H1 (cell line): ENCODE results near the gene RNF43. TPM values are rescaled to one million over a fixed set of nuclear protein-coding genes. Genes with fewer than 3 reads are reported as not detected.

Experiments used
- CTCF ChIA-PET: fragments of 300-600 bp; sonication (Branson Sonifier 250); formaldehyde crosslinking; loops from one replicate; lab custom pipeline; 2021; ENCODE audit not compliant: partially characterized antibody; lab: Charles Lee
- POLR2A ChIA-PET: fragments of 300-600 bp; sonication (Branson Sonifier 250); formaldehyde crosslinking; loops from one replicate; lab custom pipeline; 2021; ENCODE audit warnings: inconsistent platforms; ENCODE audit not compliant: partially characterized antibody; lab: Charles Lee
- DNase-seq, 2 experiments: peaks; one replicate each; pipeline versions ENCODE4 v3.0.0 to v3.0.0-alpha.2; 2010 to 2022; ENCODE audit warnings: low spot score in 2 of 2, low read depth in 1 of 2, mixed read lengths in 1 of 2
- FAIRE-seq: peaks from 2 replicates; lab custom pipeline; 2011; peaks lifted over from hg19 to GRCh38; lab: Jason Lieb, UNC
- H2AFZ ChIP-seq: 2 replicates; pipeline ENCODE4 v1.8.1; 2012; ENCODE audit warnings: low read length, inconsistent platforms
- H2AK5ac ChIP-seq: 2 replicates; pipeline ENCODE4 v1.6.1; 2013; ENCODE audit warnings: low read depth, low read length
- H2BK120ac ChIP-seq: replicated peaks from 2 replicates; pipeline ENCODE3; 2013; ENCODE audit warnings: low read depth, low read length, inconsistent platforms
- H2BK12ac ChIP-seq: 2 replicates; pipeline ENCODE4 v1.6.1; 2013; ENCODE audit warnings: low read depth, low read length
- H2BK15ac ChIP-seq: 2 replicates; pipeline ENCODE4 v1.6.1; 2013; ENCODE audit warnings: low read length
- H2BK20ac ChIP-seq: 2 replicates; pipeline ENCODE4 v1.6.1; 2013; ENCODE audit warnings: low read length
- H2BK5ac ChIP-seq: 2 replicates; pipeline ENCODE4 v1.6.1; 2013; ENCODE audit warnings: low read depth, low read length
- H3K14ac ChIP-seq: 2 replicates; pipeline ENCODE4 v1.6.1; 2013; ENCODE audit warnings: inconsistent platforms; ENCODE audit not compliant: insufficient read length
- H3K18ac ChIP-seq: 2 replicates; pipeline ENCODE4 v1.6.1; 2013; ENCODE audit warnings: low read length; ENCODE audit errors: extremely low read depth
- H3K23ac ChIP-seq: 2 replicates; pipeline ENCODE4 v1.6.1; 2013; ENCODE audit warnings: inconsistent platforms; ENCODE audit not compliant: insufficient read length
- H3K23me2 ChIP-seq: 2 replicates; pipeline ENCODE4 v1.6.1; 2013; ENCODE audit warnings: low read depth, low read length
- H3K27ac ChIP-seq: 2 replicates; pipeline ENCODE4 v1.6.1; 2011; ENCODE audit warnings: low read depth, low read length, inconsistent platforms
- H3K27me3 ChIP-seq, 4 experiments: replicated peaks in 1 of 4; 1 replicate in 1 of 4; 2 replicates in 3 of 4; pipeline versions ENCODE4 v1.6.1 to v1.8.1; 2011 to 2013; ENCODE audit warnings: low read length in 3 of 4, mild to moderate bottlenecking in 3 of 4, inconsistent platforms in 2 of 4, mixed read lengths in 2 of 4, moderate library complexity in 1 of 4; ENCODE audit not compliant: control insufficient read depth in 3 of 4, insufficient read depth in 3 of 4; ENCODE audit errors: extremely low read depth in 1 of 4
- H3K36me3 ChIP-seq, 4 experiments: 2 replicates each; pipeline versions ENCODE4 v1.6.1 to v1.8.1; 2011 to 2013; ENCODE audit warnings: mild to moderate bottlenecking in 4 of 4, low read length in 3 of 4, moderate library complexity in 2 of 4, control low read depth in 1 of 4, inconsistent platforms in 1 of 4; ENCODE audit not compliant: insufficient read depth in 4 of 4, control insufficient read depth in 2 of 4
- H3K4ac ChIP-seq: replicated peaks from 2 replicates; pipeline ENCODE3; 2013; ENCODE audit warnings: low read length, low read depth, mixed read lengths, inconsistent platforms; ENCODE audit not compliant: insufficient read length
- H3K4me1 ChIP-seq, 4 experiments: replicated peaks in 1 of 4; 1 replicate in 1 of 4; 2 replicates in 3 of 4; pipeline versions ENCODE4 v1.6.1 to v1.8.1; 2011 to 2013; ENCODE audit warnings: low read length in 3 of 4, inconsistent platforms in 2 of 4, mixed read lengths in 1 of 4; ENCODE audit not compliant: insufficient read depth in 4 of 4, control insufficient read depth in 3 of 4
- H3K4me2 ChIP-seq, 2 experiments: 2 replicates each; pipeline versions ENCODE4 v1.6.1 to v1.8.1; 2011 to 2013; ENCODE audit warnings: low read depth in 2 of 2, low read length in 2 of 2, control low read depth in 1 of 2, inconsistent platforms in 1 of 2, mild to moderate bottlenecking in 1 of 2; ENCODE audit not compliant: insufficient read depth in 1 of 2
- H3K4me3 ChIP-seq, 4 experiments: fragments of 200-600, 300-600 bp in 1 of 4; sonication (generic), shearing (Covaris generic), sonication (Bioruptor Twin) in 1 of 4; 2 replicates each; pipeline versions ENCODE4 v1.5.1 to v1.8.1; 2011 to 2016; ENCODE audit warnings: low read length in 4 of 4, low read depth in 3 of 4, control low read depth in 2 of 4, inconsistent platforms in 2 of 4, mild to moderate bottlenecking in 2 of 4, mixed read lengths in 1 of 4, moderate library complexity in 1 of 4; ENCODE audit not compliant: insufficient read depth in 2 of 4; ENCODE audit errors: extremely low read depth in 1 of 4
- H3K56ac ChIP-seq: replicated peaks from 2 replicates; pipeline ENCODE3; 2013; ENCODE audit warnings: low read depth, mild to moderate bottlenecking, mixed read lengths, low read length, inconsistent platforms; ENCODE audit not compliant: insufficient read length
- H3K79me1 ChIP-seq: 2 replicates; pipeline ENCODE4 v1.6.1; 2013; ENCODE audit warnings: low read depth, low read length, control low read depth
- H3K79me2 ChIP-seq, 2 experiments: 2 replicates each; pipeline versions ENCODE4 v1.6.1 to v1.8.1; 2012 to 2013; ENCODE audit warnings: low read length in 2 of 2, mild to moderate bottlenecking in 2 of 2, inconsistent platforms in 1 of 2; ENCODE audit not compliant: insufficient read depth in 2 of 2, control insufficient read depth in 1 of 2
- H3K9ac ChIP-seq, 4 experiments: replicated peaks in 1 of 4; 1 replicate in 1 of 4; 2 replicates in 3 of 4; pipeline versions ENCODE4 v1.6.1 to v1.8.1; 2011 to 2013; ENCODE audit warnings: low read depth in 3 of 4, low read length in 3 of 4, control low read depth in 2 of 4, mild to moderate bottlenecking in 2 of 4, moderate library complexity in 2 of 4, inconsistent platforms in 1 of 4; ENCODE audit errors: extremely low read depth in 1 of 4
- H3K9me3 ChIP-seq, 2 experiments: 2 replicates each; pipeline versions ENCODE4 v1.6.1 to v1.8.1; 2012 to 2013; ENCODE audit warnings: mild to moderate bottlenecking in 2 of 2, moderate library complexity in 2 of 2, control low read depth in 1 of 2, inconsistent platforms in 1 of 2, low read depth in 1 of 2, low read length in 1 of 2, mixed read lengths in 1 of 2; ENCODE audit not compliant: insufficient read depth in 2 of 2
- H4K20me1 ChIP-seq, 2 experiments: replicated peaks in 1 of 2; 2 replicates each; pipeline versions ENCODE3 to v1.8.1; 2011 to 2013; ENCODE audit warnings: inconsistent platforms in 2 of 2, low read length in 2 of 2, mild to moderate bottlenecking in 1 of 2; ENCODE audit not compliant: insufficient read depth in 2 of 2, control insufficient read depth in 1 of 2
- H4K5ac ChIP-seq: 2 replicates; pipeline ENCODE4 v1.6.1; 2013; ENCODE audit warnings: low read length, low read depth, mixed read lengths, inconsistent platforms; ENCODE audit not compliant: insufficient read length
- H4K8ac ChIP-seq: 2 replicates; pipeline ENCODE4 v1.8.0; 2013; ENCODE audit warnings: mild to moderate bottlenecking, moderate library complexity, low read length, inconsistent platforms; ENCODE audit not compliant: insufficient read depth; ENCODE audit errors: extremely low read depth
- H4K91ac ChIP-seq: replicated peaks from 2 replicates; pipeline ENCODE3; 2013; ENCODE audit warnings: low read length, mixed read lengths, inconsistent platforms; ENCODE audit not compliant: insufficient read length
- CTBP2 ChIP-seq: IDR thresholded peaks from 2 replicates; pipeline ENCODE4 v1.7.0; 2011; ENCODE audit warnings: borderline replicate concordance, mild to moderate bottlenecking, moderate library complexity, mixed read lengths, low read length; ENCODE audit not compliant: insufficient read depth, insufficient read length
- JUND ChIP-seq: IDR thresholded peaks from 2 replicates; pipeline ENCODE4 v1.6.1; 2011; ENCODE audit warnings: mild to moderate bottlenecking, improper control_type of control experiment, low read length
- RAD21 ChIP-seq, 2 experiments: IDR thresholded peaks in 1 of 2; conservative IDR thresholded peaks in 1 of 2; 2 replicates each; pipeline ENCODE4 v1.6.1; 2011; ENCODE audit warnings: low read depth in 2 of 2, low read length in 2 of 2, improper control_type of control experiment in 1 of 2, inconsistent platforms in 1 of 2, mild to moderate bottlenecking in 1 of 2, moderate library complexity in 1 of 2
- RBBP5 ChIP-seq: IDR thresholded peaks from 2 replicates; pipeline ENCODE4 v1.7.1; 2012; ENCODE audit warnings: low read depth, mild to moderate bottlenecking, inconsistent platforms, low read length, moderate library complexity, borderline replicate concordance
- RFX5 ChIP-seq: IDR thresholded peaks from 2 replicates; pipeline ENCODE4 v1.6.1; 2011; ENCODE audit warnings: low read depth, low read length, improper control_type of control experiment, borderline replicate concordance
- SIN3A ChIP-seq, 2 experiments: IDR thresholded peaks in 1 of 2; conservative IDR thresholded peaks in 1 of 2; 2 replicates each; pipeline ENCODE4 v1.6.1; 2011 to 2012; ENCODE audit warnings: low read length in 2 of 2, improper control_type of control experiment in 1 of 2, low read depth in 1 of 2, mild to moderate bottlenecking in 1 of 2
- SP2 ChIP-seq: IDR thresholded peaks from 2 replicates; pipeline ENCODE4 v1.6.1; 2012; ENCODE audit warnings: mild to moderate bottlenecking, low read length, inconsistent platforms
- SP4 ChIP-seq: IDR thresholded peaks from 2 replicates; pipeline ENCODE4 v1.6.1; 2012; ENCODE audit warnings: low read length, inconsistent platforms
- SRF ChIP-seq: IDR thresholded peaks from 2 replicates; pipeline ENCODE4 v1.6.1; 2011; ENCODE audit warnings: mild to moderate bottlenecking, low read depth, low read length, moderate library complexity
- TAF1 ChIP-seq: IDR thresholded peaks from 2 replicates; pipeline ENCODE4 v1.6.1; 2011; ENCODE audit warnings: mild to moderate bottlenecking, low read depth, low read length
- TBP ChIP-seq: IDR thresholded peaks from 2 replicates; pipeline ENCODE4 v1.6.1; 2011; ENCODE audit warnings: low read depth, low read length, improper control_type of control experiment
- polyA plus RNA-seq, 7 experiments: library from polyadenylated mRNA; depleted of rRNA in 3 of 7; stranded (reverse) in 5 of 7; unstranded in 2 of 7; fragments of >200 nt in 5 of 7; fragments of 200-250 nt in 2 of 7; gene quantifications; 1 replicate in 5 of 7; 2 replicates in 1 of 7; 4 replicates in 1 of 7; pipeline versions ENCODE4 v1.2.1 to v1.2.3, GENCODE V29; 2011 to 2013; ENCODE audit warnings: missing spikeins in 2 of 7, mixed read lengths in 2 of 7
- total RNA-seq: library from RNA; stranded (reverse); fragmentation: NEBNext Ultra II Directional; extraction: Animal tissue kit (Norgen Biotek cat#: 25700); gene quantifications from 2 replicates; pipeline ENCODE4 v1.2.1, GENCODE V29; 2021

Gene RNF43
- total and polyA plus RNA-seq, 2 of the 8 experiments (the other 6 are each of a cell fraction or from before 2014, with no cell fraction given): 0.89 to 1.5 TPM

- Histone ChIP-seq H3K18ac (no peak overlapping the region), H2BK120ac (no peak overlapping the region), H2BK5ac (no peak overlapping the region), H3K56ac (no peak overlapping the region), H3K79me1 (no peaks in the 10 kb centered on the region), H3K27me3 (no peaks in the 10 kb centered on the region), H2AFZ (no peak overlapping the region), H2BK12ac (no peak overlapping the region), H3K4me1 (no peaks in the 10 kb centered on the region), H3K36me3 (no peaks in the 10 kb centered on the region), H4K91ac (no peak overlapping the region), H3K9ac (no peak overlapping the region), H3K23ac (no peak overlapping the region), H3K14ac (no peak overlapping the region), H2AK5ac (no peak overlapping the region), H4K20me1 (no peaks in the 10 kb centered on the region), H3K27ac (no peak overlapping the region), H2BK15ac (no peak overlapping the region), H3K23me2 (no peaks in the 10 kb centered on the region), H4K8ac (no peak overlapping the region), H4K5ac (no peak overlapping the region), H3K79me2 (no peaks in the 10 kb centered on the region), H3K9me3 (no peaks in the 10 kb centered on the region), H3K4me3 (no peak overlapping the region), H2BK20ac (no peak overlapping the region), H3K4ac (no peak overlapping the region), H3K4me2 (no peak overlapping the region)
- POLR2A ChIA-PET: no interaction called here
- TF ChIP-seq RAD21 (IDR thresholded peaks at IDR 0.05 in 1 of 2, conservative IDR thresholded peaks at IDR 0.05 in 1 of 2; ENCODE audit: low read depth in 2 of 2, low read length in 2 of 2): no peak
- no peak for TF ChIP-seq SRF
- no peak for TF ChIP-seq SP4
- no peak for TF ChIP-seq TAF1
- TF ChIP-seq SP2: no peak
- TF ChIP-seq SIN3A (conservative IDR thresholded peaks at IDR 0.05 in 1 of 2, IDR thresholded peaks at IDR 0.05 in 1 of 2; ENCODE audit: low read depth in 1 of 2, low read length in 2 of 2): no peak
- no peak for TF ChIP-seq RBBP5
- TF ChIP-seq JUND: no peak
- no peak for TF ChIP-seq TBP
- TF ChIP-seq CTBP2: no peak
- no peak for TF ChIP-seq RFX5
- CTCF ChIA-PET: interaction anchor here (0.6 to 1.7 kb wide), 2 partner anchors 166 to 206 kb away, joined by 3 to 4 read pairs; no protein-coding TSS in a partner anchor
- DNase-seq (no peak), FAIRE-seq (no peak)
Measured at GRCh38 chr17:58455491-58455890, 38.2 kb upstream of the RNF43 start.
